CD4-positive, alpha-beta T cell treated with Interleukin-15 for 4 hours (primary cell): ENCODE results near the gene KRT32.

ENCODE experiments used
- DNase-seq: peaks from one replicate; pipeline ENCODE4 v3.0.0-alpha.2; 2020; ENCODE audit warnings: low spot score

KRT32 gene

GRCh38 chr17:41466988-41467387, at the start of gene KRT32:
Gene KRT32 (minus strand): TSS chr17:41467386. CDS start chr17:41467325, 61 bp downstream.
- no peak for DNase-seq

- DNase-seq = no peak
Observed at GRCh38 chr17:41516830-41517283, 49.7 kb upstream of the KRT32 start.

- DNase-seq = no peak
Observed at GRCh38 chr17:41516147-41516829, 49.1 kb upstream of the KRT32 start.

- no peak for DNase-seq
Observed at GRCh38 chr17:41513168-41513547, 46.0 kb upstream of the KRT32 start.

GRCh38 chr17:41512546-41513167, 45.5 kb upstream of the KRT32 start:
- no peak for DNase-seq

- DNase-seq = no peak
Observed at GRCh38 chr17:41511716-41512115, 44.5 kb upstream of the KRT32 start.

- no peak for DNase-seq
Observed at GRCh38 chr17:41511116-41511515, 43.9 kb upstream of the KRT32 start.

GRCh38 chr17:41510251-41511065, 43.3 kb upstream of the KRT32 start:
- no peak for DNase-seq

- DNase-seq = no peak
Observed at GRCh38 chr17:41507315-41507880, 40.2 kb upstream of the KRT32 start.

- no peak for DNase-seq
Observed at GRCh38 chr17:41505809-41506767, 38.9 kb upstream of the KRT32 start.

- DNase-seq = no peak
Observed at GRCh38 chr17:41505007-41505808, 38.0 kb upstream of the KRT32 start, which contains the start of gene KRT13. Gene KRT13 (minus strand): TSS chr17:41505612. CDS start chr17:41505550, 62 bp downstream.

GRCh38 chr17:41504246-41504977, 37.2 kb upstream of the KRT32 start:
- DNase-seq = no peak

GRCh38 chr17:41503202-41503601, 36.0 kb upstream of the KRT32 start:
- no peak for DNase-seq

- DNase-seq = no peak
Observed at GRCh38 chr17:41500131-41500911, 33.1 kb upstream of the KRT32 start.

- no peak for DNase-seq
Observed at GRCh38 chr17:41499714-41500113, 32.5 kb upstream of the KRT32 start.

- DNase-seq = no peak
Observed at GRCh38 chr17:41498276-41498675, 31.1 kb upstream of the KRT32 start.

GRCh38 chr17:41496803-41497484, 29.8 kb upstream of the KRT32 start:
- peak; percentile 53 for DNase-seq

- DNase-seq = no peak
Observed at GRCh38 chr17:41494524-41494923, 27.3 kb upstream of the KRT32 start.
